Body of pancreas (tissue), 4 donors: ENCODE results near the gene WBP1L.

Experiments
- POLR2A ChIP-seq, 3 donors: fragments of 450-650 bp; IDR thresholded peaks; one replicate each; pipeline ENCODE4 v1.6.1; 2016; ENCODE audit warnings: antibody characterized with exemption in 3 of 3, mild to moderate bottlenecking in 2 of 3
- TF ChIP-seq, protein P1 (sequence below), 7 experiments: fragments of 450-650 bp in 4 of 7; fragments of 200-600 bp in 3 of 7; sonication (generic) in 3 of 7; IDR thresholded peaks; one replicate each; pipeline ENCODE4 v1.5.1; 2016 to 2019; ENCODE audit warnings: antibody characterized with exemption in 7 of 7

GRCh38 chr10:102738692-102739121 lies 5.0 kb upstream of the WBP1L start:
- TF ChIP-seq, protein P1, sequence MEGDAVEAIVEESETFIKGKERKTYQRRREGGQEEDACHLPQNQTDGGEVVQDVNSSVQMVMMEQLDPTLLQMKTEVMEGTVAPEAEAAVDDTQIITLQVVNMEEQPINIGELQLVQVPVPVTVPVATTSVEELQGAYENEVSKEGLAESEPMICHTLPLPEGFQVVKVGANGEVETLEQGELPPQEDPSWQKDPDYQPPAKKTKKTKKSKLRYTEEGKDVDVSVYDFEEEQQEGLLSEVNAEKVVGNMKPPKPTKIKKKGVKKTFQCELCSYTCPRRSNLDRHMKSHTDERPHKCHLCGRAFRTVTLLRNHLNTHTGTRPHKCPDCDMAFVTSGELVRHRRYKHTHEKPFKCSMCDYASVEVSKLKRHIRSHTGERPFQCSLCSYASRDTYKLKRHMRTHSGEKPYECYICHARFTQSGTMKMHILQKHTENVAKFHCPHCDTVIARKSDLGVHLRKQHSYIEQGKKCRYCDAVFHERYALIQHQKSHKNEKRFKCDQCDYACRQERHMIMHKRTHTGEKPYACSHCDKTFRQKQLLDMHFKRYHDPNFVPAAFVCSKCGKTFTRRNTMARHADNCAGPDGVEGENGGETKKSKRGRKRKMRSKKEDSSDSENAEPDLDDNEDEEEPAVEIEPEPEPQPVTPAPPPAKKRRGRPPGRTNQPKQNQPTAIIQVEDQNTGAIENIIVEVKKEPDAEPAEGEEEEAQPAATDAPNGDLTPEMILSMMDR (IDR thresholded peaks at IDR 0.05) = no peak
- TF ChIP-seq POLR2A (IDR thresholded peaks at IDR 0.05) = no peak
